ENCODE data around the gene VGF.

GRCh38 chr7:101129603-101130117 lies 35.7 kb downstream of the VGF start:
- TF ChIP-seq CTCF (IDR thresholded peaks at IDR 0.05) (no peak), EZH2 (IDR thresholded peaks at IDR 0.05) (no peak), EZH2phosphoT487 (IDR thresholded peaks at IDR 0.05) (no peak)

All from neural progenitor cell (in vitro differentiated cells).